Stimulated activated CD8-positive, alpha-beta memory T cell treated with anti-CD3 and anti-CD28 coated beads, Interleukin-2, amount 100 ng/mL, for 1 hour (primary cell): ENCODE results near the gene PRKCZ.

ENCODE experiments used
- DNase-seq, 2 donors: peaks; one replicate each; pipeline ENCODE4 v3.0.0-alpha.2; 2020; ENCODE audit warnings: low read depth in 2 of 2

PRKCZ gene

GRCh38 chr1:2194319-2194897, 144.2 kb downstream of the PRKCZ start, which contains the start of gene FAAP20:
Gene FAAP20, minus strand, starts transcription at chr1:2194772. Its CDS starts 23 bp downstream, at chr1:2194749.
- DNase-seq, result peak; percentile 54 to 66

- peak; percentile 68 to 81 for DNase-seq
Observed at GRCh38 chr1:2194898-2195673, 144.9 kb downstream of the PRKCZ start.

GRCh38 chr1:2195785-2196184, 145.6 kb downstream of the PRKCZ start:
- DNase-seq, result no peak

GRCh38 chr1:2196901-2197638, 146.9 kb downstream of the PRKCZ start:
- no peak for DNase-seq

- DNase-seq, result no peak
Observed at GRCh38 chr1:2197707-2198165, 147.5 kb downstream of the PRKCZ start.

GRCh38 chr1:2198571-2198970, 148.4 kb downstream of the PRKCZ start:
- no peak for DNase-seq

GRCh38 chr1:2199042-2199810, 149.0 kb downstream of the PRKCZ start:
- DNase-seq, result peak; percentile 54 to 63

- no peak for DNase-seq
Observed at GRCh38 chr1:2200308-2200943, 150.2 kb downstream of the PRKCZ start.

GRCh38 chr1:2201062-2201461, 150.9 kb downstream of the PRKCZ start:
- DNase-seq, result no peak

GRCh38 chr1:2202008-2202575, 151.9 kb downstream of the PRKCZ start:
- DNase-seq, result no peak

GRCh38 chr1:2202843-2203601, 152.8 kb downstream of the PRKCZ start:
- no peak for DNase-seq

- DNase-seq, result no peak
Observed at GRCh38 chr1:2203671-2204414, 153.6 kb downstream of the PRKCZ start.

- no peak for DNase-seq
Observed at GRCh38 chr1:2204415-2205190, 154.4 kb downstream of the PRKCZ start.

GRCh38 chr1:2205191-2205952, 155.2 kb downstream of the PRKCZ start:
- DNase-seq, result peak; percentile 92 to 96

GRCh38 chr1:2206813-2207487, 156.7 kb downstream of the PRKCZ start:
- no peak for DNase-seq

- no peak for DNase-seq
Observed at GRCh38 chr1:2208309-2209239, 158.4 kb downstream of the PRKCZ start.
